GM21381 (cell line): Measurements from ENCODE around the gene MLLT3.

Source experiments
- ATAC-seq: cut with Tn5 transposase; IDR thresholded peaks from one replicate; pipeline ENCODE4 v1.9.1; 2021; ENCODE audit warnings: mild to moderate bottlenecking, moderate library complexity; ENCODE audit not compliant: unreplicated experiment

The MLLT3 gene

DNA sequence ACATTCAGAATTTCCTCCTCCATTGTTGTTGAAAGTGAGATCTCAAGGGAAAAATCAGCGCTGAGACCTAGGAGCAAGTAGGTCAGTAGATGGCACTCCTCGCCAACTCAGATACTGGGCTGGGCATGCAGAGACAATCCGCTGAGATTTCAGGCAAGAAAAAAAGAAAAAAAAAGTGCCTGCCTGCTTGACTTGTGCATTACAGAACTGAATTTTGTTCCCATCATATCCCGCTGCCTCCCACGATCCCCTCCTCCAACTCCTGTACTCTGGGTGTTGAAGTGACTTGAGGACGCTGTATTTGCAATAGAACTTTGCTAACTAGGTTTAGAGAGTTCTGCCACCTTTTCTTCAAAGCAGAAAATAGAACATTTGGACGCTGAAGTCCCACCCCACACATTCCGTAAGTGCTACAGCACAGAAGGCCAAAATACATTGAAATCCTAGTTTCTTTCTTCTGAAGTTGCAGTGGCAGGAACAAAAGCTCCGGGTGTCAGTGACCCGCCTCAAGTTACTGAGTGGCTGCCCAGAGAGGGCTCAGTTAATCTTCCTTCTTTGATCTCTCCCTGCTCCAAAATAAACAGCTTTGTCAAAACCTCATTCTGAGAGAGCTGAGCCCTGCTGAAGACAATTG lies 265.8 kb downstream of the MLLT3 start:
- no peak for ATAC-seq

DNA sequence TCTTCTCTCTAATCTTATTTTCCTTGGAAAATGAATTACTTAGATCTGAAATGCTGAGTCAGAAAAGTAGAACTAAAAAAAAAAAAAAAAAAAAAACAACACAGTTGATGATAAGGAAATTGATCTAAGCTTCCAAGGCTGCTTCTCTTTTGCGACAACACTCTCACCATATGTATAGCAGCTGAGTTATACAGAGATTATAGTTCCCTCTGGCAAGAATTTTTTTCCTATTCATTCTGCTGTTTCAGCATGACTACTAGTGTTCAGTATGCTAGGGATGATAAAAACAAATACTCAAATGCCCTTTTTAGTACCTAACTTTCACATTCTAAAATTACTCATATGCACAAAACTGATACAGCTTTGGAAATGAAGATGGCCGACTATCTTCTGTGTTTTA lies 267.3 kb downstream of the MLLT3 start:
- no peak for ATAC-seq

DNA sequence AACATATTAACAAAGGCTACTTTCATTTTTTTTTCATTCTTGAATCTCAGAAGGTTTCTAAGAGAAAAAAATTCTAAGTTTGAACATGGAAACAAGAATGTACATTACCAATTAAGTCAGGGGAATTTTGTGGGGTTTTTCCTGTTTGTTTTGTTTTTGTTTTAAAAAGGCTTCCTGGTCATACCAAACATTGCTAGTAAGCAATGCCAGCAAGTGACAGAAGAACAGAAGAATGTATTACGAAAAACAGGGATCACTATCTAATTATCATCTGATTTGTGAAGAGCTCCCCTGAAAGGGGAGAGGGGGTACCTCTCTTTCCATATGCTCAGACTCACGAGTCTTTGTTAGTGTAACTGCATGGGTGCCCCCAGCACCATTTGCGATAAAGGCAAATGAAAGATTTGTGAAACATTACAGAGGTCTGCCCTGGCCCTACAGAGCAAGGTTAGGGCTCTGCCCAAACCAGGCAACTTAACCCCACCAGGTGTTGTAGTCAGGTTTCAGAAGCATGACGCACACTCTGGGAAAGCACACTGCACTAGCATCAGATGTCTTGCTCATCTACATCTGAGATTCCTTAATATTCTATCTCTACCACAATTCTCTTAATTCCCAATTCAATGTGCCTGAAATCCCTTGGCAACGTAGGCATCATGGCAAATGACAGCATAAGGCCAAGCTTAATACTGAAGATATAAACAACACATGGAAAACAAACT lies 268.2 kb downstream of the MLLT3 start:
- no peak for ATAC-seq

DNA sequence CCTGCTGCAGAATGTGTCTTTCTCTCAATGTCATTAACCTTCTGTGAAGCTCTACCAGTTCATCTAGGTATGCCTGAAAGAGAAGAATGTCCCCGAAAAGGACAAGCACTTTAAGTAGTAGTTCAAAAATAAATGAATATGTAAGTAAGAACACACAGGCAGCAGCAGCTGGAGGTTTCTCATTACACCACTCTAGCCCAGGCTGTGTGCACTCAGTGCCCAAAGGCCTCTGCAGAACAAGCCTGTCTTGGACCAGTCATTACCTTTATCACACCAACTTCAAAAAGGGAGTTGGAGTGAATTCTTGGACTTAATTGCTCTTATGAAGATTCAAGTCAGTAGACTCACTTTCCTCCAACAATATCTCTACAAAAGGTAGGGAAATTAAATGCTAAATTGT lies 268.8 kb downstream of the MLLT3 start:
- ATAC-seq, result no peak

DNA sequence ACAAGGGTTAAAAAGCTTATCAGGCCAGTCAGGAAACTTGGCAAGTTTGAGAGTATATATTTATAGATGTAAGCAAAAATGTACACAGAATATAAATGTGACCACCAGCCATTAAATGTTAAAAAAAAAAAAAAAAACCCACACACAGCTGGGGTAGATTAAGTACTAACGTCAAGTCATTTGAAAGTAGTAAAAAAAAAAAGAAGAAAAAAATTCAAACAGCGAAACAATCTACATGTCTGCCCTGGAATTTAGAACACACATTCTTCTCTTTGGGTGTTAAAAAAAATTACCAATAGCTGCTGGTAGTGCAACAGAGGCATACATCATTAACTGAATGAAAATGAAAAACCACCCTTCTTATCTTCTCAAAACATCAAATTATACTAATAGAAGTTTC lies 269.7 kb downstream of the MLLT3 start:
- ATAC-seq, result no peak

DNA sequence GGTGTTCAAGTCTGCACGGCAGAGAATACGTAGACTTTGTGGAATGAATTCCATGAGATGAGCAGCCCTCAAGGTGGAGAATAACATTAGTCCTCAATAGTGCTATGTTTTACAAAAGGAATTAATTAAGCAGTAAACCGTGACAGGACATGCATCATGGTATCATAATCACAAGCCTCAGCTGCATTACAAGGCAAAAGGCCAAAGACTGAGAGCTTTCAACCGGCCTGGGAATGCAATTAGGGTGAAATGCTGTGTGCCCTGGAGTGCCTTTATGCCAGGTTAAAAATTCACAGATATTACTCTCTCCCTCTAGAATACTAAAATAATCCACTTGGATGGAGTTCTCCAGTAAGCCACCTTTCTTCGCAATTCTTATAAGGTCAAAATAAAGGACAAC lies 270.6 kb downstream of the MLLT3 start:
- ATAC-seq, result no peak

DNA sequence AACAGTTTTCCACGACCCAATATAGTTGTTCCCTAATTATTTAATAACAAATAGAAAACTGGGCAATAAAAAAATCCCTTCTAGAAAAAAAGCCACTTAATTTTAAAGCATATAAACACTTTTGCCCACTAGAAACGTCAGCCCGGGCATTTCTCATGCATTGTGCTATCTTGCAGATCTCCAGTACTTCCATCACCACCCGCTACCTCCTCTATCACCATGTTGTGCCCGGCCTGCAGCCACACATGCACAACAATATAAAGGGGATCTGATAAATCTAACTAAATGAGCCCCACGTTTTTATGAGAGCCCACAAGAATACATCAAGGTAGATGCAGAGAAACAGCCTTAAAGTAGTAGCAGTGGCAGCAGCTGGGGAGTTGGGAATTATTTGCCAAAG lies 272.7 kb downstream of the MLLT3 start:
- no peak for ATAC-seq

DNA sequence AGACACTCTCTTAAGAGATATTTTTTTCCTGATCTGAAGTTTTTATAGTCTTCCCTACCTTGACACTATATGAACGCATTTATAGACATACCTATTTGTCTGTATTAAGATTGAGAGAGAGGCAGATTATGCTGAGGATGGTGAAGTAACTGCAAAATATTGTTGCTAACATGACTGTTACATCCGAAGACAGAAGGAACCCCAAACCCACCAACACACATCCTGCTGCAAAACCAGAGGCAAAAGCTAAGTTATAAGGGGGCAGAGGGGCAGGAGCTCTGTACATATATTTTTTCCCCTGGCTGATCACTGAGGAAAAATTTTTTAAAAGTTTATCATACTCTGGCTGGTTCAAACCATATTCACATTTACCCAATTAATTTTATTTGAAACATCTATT lies 279.0 kb downstream of the MLLT3 start:
- ATAC-seq, result no peak

DNA sequence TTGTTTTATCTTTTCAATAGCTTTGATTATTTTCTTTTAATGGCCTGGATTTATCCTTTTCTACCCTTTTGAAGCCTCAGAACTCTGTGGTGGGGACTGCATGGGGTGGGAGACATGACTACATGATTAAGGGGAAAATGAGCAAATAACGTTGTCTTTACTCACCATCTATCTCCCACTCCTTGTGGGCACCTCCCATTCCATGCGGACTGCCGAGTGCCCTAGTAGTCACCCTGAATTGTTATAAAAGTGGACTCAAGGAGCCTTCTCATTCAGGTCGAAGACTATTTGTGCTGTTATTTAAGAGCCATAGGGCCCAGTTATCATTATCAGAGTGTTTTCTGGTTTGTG lies 281.8 kb downstream of the MLLT3 start:
- ATAC-seq, result no peak

DNA sequence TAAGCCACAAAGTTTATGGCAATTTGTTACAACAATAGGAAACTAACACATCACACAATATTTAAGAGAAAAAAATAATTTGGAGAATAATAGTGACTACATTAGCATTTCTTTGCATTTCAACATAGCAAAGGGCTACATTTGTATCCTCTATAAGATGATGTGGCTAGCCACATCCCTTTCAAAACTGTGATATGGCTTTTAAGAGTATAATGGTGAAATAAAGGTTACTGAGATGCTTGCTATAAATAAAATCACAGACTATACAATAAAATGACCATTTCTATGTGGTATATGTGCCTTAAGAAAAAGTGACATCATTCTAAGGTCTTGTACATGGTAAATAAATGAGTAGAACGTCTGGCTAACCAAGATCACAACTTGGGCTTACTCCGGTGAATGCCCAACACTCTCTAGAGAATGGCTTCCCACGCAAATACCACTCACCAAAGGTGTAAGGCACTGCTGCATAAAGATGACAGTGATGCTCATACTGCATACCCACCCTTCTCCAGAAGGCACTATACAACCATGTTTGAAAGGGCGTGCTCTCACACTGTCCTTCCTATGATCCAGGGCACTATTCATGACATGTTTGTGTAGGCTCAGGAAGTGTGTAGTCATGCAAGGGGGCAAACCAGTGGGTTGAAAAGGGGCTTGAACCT lies 286.5 kb downstream of the MLLT3 start:
- no peak for ATAC-seq

DNA sequence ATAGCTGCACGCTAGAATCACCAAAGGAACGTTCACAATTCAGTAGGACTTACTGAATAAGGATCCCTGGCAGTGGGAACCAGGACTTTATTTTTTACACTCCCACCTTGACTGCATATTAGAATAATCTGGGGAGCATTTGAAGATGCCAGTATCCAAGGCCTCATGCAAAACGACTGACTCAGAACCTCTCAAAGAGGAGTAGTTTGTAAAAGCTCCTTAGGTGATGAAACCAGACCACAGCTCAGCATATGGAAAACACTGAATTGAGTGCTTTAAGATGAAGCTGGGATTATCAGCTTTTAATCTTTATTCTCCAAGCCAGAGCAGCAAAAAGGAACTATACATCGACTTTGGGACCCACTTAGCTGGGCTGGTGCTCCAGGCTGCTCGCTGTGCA lies 288.3 kb downstream of the MLLT3 start:
- ATAC-seq, result no peak

DNA sequence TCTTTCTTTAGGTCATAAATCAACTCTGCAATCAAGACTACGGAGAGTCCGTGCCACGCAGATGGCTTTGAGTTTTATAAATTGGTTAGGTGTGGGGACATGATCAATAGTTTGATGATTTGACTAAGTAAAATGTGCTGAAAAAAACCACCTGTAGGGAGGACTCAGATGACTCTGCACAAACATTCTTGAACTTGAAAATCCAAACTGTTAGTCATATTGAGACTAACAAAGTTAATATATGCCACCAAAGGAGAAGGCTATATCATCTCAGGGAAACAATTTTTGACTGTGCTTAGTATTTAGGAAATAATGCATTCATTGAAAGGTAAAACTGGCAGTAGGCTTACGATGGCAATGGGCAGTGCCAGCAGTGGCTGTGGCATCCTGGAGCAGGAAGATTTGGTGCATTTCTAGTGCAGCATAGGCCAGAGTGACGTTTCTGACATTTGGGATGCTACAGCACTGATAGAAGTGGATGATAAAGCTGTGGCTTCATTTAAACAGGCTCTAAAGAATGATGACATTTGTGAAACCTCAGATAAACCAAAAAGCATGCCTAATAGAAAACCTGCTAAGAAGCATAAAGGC lies 291.1 kb downstream of the MLLT3 start:
- ATAC-seq, result peak; percentile 82

DNA sequence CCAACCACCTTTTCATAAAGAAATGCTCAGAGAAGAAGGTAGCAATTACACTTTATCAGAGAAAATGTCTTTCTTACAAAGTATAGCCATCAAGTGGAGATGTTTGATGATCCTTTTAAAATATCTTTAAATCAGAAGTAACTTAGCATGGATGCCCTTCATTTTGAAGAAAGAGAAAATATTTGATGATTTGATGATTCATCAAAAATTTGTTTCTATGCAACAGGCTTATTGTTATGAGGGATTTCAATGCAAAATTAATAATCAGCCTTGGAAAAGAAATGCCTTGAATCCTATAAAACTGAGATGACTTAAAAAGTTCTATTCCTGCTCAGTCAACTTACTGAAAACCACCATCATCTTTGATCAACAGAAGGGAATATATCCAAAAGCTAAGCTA lies 291.6 kb downstream of the MLLT3 start:
- ATAC-seq, result no peak

DNA sequence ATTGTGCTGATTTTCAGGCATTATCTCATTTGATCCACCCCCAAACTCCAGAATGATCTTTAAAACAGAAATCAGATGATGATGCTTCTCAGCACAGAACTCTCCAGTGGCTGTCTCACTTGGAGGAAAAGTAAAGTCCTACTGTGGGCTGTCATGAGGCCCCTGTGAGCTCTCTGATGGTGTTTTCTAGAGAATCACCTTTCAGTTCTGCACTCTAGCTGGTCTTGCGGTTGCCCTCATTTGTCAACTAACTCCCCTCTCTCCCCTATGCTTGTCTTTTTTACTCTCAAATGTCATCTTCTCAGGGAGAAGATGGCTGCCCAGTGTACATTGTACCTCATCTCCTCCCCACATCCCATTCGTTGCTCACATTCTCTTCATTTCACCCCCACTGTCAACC lies 295.8 kb downstream of the MLLT3 start:
- ATAC-seq, result no peak

DNA sequence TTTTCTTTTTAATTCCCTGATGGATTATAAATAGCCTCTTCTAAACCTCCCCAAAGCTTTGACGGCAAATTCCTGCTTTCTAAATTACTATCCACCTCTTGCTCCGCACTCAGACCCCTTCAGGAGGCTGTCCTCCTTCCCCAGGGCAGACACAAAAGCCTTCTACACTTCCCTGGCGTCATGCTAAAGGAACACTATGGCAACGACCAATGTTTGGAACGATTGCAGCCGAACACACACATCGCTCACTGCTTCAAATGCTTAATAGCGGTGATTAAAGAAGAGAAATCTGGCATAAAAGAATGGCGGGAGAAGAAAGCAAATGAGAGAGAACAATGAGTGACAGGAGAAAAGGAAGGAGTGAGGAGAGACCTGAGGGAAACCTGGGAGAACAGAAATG lies 297.3 kb downstream of the MLLT3 start:
- no peak for ATAC-seq

DNA sequence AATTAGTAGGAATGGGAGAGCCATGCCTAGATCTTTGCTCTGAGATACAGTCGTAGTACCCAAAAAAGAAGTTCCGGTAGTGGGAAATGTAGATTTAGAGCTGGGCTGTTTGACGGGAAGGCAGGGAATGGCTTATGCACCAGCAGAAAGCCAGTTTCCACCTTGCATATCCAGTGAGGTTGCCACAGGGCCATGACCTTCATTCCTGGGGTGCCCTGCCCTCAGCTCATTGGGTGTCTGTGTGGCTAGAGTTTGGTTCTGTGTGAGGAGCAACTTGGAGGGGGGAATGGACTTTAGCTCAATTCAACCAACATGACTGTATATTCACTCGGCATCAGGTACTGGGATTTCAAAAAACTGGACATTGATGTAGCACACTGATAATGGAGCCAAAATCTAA lies 300.1 kb downstream of the MLLT3 start:
- ATAC-seq, result no peak

DNA sequence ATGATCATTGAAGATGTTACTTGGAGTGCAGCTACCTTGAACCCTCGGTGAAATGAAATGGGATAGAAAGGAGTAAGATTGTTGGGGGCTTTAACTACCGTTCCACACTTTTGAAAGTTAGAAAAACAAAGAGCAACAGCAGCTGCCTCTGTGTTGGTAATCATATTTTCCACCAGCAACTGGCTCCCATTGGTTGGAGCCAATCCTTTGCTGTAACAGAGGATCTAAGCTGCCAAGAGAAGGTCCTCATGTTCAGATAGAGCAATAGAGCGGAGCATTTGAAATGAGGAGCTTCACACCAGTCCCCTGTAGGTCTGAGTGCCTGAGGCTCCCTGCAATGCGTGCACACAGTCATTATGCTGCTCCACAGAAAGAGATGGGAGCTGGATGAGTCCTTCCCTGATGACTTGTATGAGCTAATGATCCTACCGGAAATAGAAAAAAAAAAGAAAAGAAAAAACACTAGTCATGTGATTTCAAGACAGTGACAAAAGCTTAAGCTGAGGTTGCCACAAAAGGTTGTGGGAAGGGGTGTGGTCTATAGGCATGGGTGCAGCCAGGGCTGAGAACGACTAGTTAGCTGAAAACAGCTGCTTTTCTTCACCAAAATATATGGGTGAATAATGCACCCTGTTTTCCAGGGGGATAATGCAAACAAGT lies 300.7 kb downstream of the MLLT3 start:
- no peak for ATAC-seq

DNA sequence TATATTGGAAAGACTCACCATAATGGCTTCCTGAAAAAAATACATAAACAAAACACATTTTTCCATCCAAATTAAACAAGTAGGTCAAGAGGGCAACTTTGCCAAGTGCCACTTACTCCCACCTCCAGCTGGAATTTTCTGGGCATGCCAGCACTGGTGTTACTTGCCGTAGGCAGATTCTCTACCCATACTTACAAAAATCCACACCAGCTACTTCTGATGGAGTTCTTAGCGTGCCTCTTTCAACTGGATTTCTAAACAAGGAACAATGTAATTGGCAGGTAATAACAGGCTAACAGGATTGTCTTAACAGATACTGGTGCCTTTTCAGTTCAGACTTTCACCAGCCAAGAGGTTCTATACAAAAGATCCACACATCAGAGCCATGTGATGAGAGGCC lies 301.4 kb downstream of the MLLT3 start:
- ATAC-seq, result no peak

DNA sequence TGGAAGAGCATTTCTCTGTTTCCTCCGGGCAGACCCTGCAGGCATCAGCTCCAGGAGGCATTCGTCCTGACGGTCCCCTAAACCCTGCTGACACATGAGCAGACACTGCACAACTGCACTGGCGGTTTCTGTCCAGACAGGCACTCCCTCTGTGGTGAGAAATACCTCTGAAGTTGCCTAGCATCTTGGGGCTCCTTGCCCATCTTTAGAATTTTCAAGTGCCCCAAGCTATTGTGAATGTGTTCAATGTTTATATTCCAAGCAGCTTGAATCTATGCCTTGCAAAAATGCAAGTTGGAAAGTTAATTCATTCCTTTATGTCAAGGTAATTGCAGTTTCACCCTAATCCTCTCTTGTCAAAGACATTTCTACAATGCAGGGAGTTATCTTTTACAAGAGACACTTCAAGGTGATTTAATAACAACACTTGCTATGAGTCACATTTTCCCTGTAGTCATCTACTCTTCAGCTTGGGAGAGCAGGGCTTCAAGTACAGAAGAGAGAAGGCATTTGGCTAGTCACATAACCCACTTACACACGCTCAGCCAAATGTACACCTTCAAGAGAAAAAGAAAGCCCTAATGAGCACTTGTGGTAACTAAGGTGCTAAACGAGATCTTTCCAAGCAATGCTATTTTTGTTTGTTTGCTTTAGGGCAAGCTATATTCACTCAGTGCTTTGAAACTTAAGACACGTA lies 302.5 kb downstream of the MLLT3 start:
- ATAC-seq, result no peak

DNA sequence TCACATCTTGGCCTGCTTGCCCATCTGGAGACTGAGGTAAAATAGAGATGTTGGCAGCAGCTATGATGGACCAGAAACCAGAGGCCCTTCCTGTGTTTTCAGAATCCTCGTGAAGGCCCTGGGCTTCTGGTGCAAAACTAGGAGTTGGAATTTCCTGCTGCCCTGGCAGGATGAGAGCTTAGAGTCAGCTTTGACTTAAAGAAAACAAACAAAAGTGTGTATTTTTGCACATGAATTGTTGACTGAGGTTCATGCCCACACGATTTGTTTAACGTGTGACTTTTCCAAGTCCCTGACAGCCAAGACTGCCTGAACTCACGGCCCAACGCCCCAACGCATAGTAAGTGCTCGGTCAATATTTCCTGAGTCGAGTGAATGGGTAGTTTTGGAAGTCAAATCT lies 303.1 kb downstream of the MLLT3 start:
- ATAC-seq, result no peak

DNA sequence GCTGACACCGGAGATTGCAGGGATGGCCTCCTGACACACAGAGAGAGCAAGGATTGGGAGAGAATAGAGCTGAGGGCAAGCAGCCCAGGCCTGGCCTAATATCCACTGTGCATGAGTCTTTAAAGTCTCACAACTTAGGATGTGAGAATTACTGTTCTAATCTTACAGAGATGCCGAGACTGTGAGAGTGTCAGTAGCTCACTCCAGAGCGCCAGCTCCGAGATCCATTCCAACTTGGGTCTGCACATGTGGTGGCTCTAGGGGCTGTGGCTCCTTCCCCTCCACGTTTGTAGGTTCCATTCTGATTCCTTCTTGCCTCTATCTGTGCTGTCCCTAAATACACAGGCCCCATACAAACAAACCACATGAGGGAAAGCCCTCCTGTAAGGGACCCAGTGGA lies 304.6 kb downstream of the MLLT3 start:
- no peak for ATAC-seq
